ENCODE measurements around the gene CEMIP.
"Not testable (repeated sequence)": the region's sequence is repeated elsewhere in the genome, so short reads cannot be mapped to it uniquely, and the experiment has no call there.

The CEMIP gene

GRCh38 chr15:80953001-80953952 is 174.1 kb downstream of the CEMIP start:
- DNase-seq (ENCODE audit: low read depth in 2 of 2), result no peak

- no peak for DNase-seq (ENCODE audit: low read depth in 2 of 2)
Measured at GRCh38 chr15:80953953-80954778, 175.0 kb downstream of the CEMIP start.

- peak; percentile 60 for DNase-seq (ENCODE audit: low read depth in 2 of 2)
Measured at GRCh38 chr15:80955571-80956452, 176.6 kb downstream of the CEMIP start.

GRCh38 chr15:80957556-80957955 is 178.4 kb downstream of the CEMIP start:
- DNase-seq (ENCODE audit: low read depth in 2 of 2), result no peak

- no peak for DNase-seq (ENCODE audit: low read depth in 2 of 2)
Measured at GRCh38 chr15:80957976-80958375, 178.8 kb downstream of the CEMIP start.

GRCh38 chr15:80958818-80959495 is 179.8 kb downstream of the CEMIP start:
- no peak for DNase-seq (ENCODE audit: low read depth in 2 of 2)

GRCh38 chr15:80965454-80965853 is 186.3 kb downstream of the CEMIP start:
- not testable (repeated sequence) for DNase-seq (ENCODE audit: low read depth in 2 of 2)

GRCh38 chr15:80966431-80967197 is 187.4 kb downstream of the CEMIP start:
- no peak for DNase-seq (ENCODE audit: low read depth in 2 of 2)

- DNase-seq (ENCODE audit: low read depth in 2 of 2), result peak; percentile 77 to 78
Measured at GRCh38 chr15:80967451-80967850, 188.3 kb downstream of the CEMIP start.

GRCh38 chr15:80967991-80968510 is 188.9 kb downstream of the CEMIP start:
- no peak for DNase-seq (ENCODE audit: low read depth in 2 of 2)

GRCh38 chr15:80969316-80969715 is 190.1 kb downstream of the CEMIP start:
- DNase-seq (ENCODE audit: low read depth in 2 of 2), result no peak

GRCh38 chr15:80970018-80970657 is 191.0 kb downstream of the CEMIP start:
- no peak for DNase-seq (ENCODE audit: low read depth in 2 of 2)

GRCh38 chr15:80970658-80971057 is 191.5 kb downstream of the CEMIP start:
- no peak for DNase-seq (ENCODE audit: low read depth in 2 of 2)

- no peak for DNase-seq (ENCODE audit: low read depth in 2 of 2)
Measured at GRCh38 chr15:80971143-80971542, 192.0 kb downstream of the CEMIP start.

- no peak for DNase-seq (ENCODE audit: low read depth in 2 of 2)
Measured at GRCh38 chr15:80972276-80972675, 193.1 kb downstream of the CEMIP start.

- no peak for DNase-seq (ENCODE audit: low read depth in 2 of 2)
Measured at GRCh38 chr15:80974914-80975313, 195.7 kb downstream of the CEMIP start.

- DNase-seq (ENCODE audit: low read depth in 2 of 2), result no peak
Measured at GRCh38 chr15:80976851-80977250, 197.7 kb downstream of the CEMIP start.

- no peak for DNase-seq (ENCODE audit: low read depth in 2 of 2)
Measured at GRCh38 chr15:80977627-80978036, 198.5 kb downstream of the CEMIP start.

GRCh38 chr15:80978685-80979329 is 199.6 kb downstream of the CEMIP start:
- no peak for DNase-seq (ENCODE audit: low read depth in 2 of 2)
